ENCODE results near the gene TSPAN16.

TSPAN16 gene

DNA sequence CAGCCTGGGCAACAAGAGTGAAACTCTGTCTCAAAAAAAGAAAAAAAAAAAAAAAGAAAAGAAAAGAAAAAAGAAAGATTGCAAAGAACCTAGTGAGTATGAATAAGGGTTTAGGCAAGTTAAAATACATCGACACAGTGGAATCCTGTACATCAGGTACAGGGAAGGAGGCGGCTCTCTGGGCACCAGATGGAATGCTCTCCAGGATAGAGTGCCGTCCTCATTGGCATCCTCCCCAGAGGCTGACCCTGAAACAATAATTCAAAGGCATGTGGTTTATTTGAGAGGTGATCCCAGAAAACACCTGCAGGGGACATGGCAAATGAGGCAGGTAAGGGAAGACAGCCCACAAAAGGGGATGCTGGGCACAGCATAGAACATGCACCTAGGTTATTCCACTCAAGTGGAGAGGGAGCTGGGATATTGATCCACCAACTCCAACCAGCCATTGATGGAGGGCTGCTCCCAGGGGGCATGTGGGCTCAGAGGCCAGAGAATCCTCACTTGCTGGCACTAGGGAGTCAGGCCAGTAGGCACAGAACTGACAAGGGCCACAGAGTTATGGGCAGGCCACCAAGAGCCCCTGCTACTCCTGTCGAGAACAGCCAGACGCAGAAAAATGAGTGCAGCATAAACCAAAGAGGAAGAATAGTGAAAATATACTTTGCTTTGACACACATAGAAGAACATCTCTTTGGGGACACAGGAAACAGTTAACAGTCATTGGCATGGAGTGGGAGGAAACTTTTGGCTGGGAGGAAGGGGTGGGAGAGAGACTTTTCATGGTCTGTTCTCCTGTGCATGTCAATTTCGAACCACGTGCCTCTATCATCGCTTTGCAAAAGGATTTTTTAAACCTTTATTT is 4.2 kb downstream of the TSPAN16 start:
- no peak overlapping the region for H2BK12ac ChIP-seq (ENCODE audit: low read length)
- no peak overlapping the region for H3K4me2 ChIP-seq (ENCODE audit: low read length)
- H3K23ac ChIP-seq (ENCODE audit: low read length): no peak overlapping the region
- no peaks in the 10 kb centered on the region for H3K79me2 ChIP-seq (ENCODE audit: control insufficient read depth, insufficient read depth, low read length, poor library complexity)
- no peak overlapping the region for H3K9ac ChIP-seq (ENCODE audit: low read length)
- H2AFZ ChIP-seq (ENCODE audit: insufficient read depth, low read length, poor library complexity): no peak overlapping the region
- H4K8ac ChIP-seq (ENCODE audit: low read depth, low read length): no peak overlapping the region
- no peak overlapping the region for H2BK120ac ChIP-seq (ENCODE audit: insufficient read depth, low read length, poor library complexity)
- no peak overlapping the region for H2BK5ac ChIP-seq (ENCODE audit: low read depth, low read length, poor library complexity)
- no peak overlapping the region for H3K4ac ChIP-seq (ENCODE audit: low read depth, low read length)
- no peak overlapping the region for H3K14ac ChIP-seq (ENCODE audit: low read length)
- H2AK5ac ChIP-seq (ENCODE audit: low read length): no peak overlapping the region
- H3K36me3 ChIP-seq (ENCODE audit: control insufficient read depth in 1 of 2, insufficient read depth in 2 of 2, low read length in 2 of 2): no peaks in the 10 kb centered on the region
- H3K9me3 ChIP-seq (ENCODE audit: insufficient read depth, low read depth, low read length): peaks cover 4% of the 10 kb centered on the region
- no peak overlapping the region for H4K91ac ChIP-seq (ENCODE audit: low read depth, low read length)
- no peak for DNase-seq
- H3K27me3 ChIP-seq (ENCODE audit: insufficient read depth, low read length): no peaks in the 10 kb centered on the region
- no CpG with 5 or more reads among the region's 8 CpGs for WGBS (ENCODE audit: extremely low coverage, insufficient coverage, insufficient read length)
- no peak overlapping the region for H3K27ac ChIP-seq (ENCODE audit: low read depth, low read length)
- no peaks in the 10 kb centered on the region for H3K79me1 ChIP-seq (ENCODE audit: low read length)
- no peaks in the 10 kb centered on the region for H3K4me1 ChIP-seq (ENCODE audit: control insufficient read depth in 1 of 2, insufficient read depth in 2 of 2, low read length in 2 of 2)
- H3K4me3 ChIP-seq (ENCODE audit: low read depth, low read length): no peak overlapping the region
- no peak overlapping the region for H3K18ac ChIP-seq (ENCODE audit: low read length)
- H4K12ac ChIP-seq (ENCODE audit: low read depth, low read length): no peak overlapping the region

GRCh38 chr19:11300811-11301120 is 4.8 kb downstream of the TSPAN16 start:
- Histone ChIP-seq H3K27ac (ENCODE audit: low read depth, low read length) (no peak overlapping the region), H2AK5ac (ENCODE audit: low read length) (no peak overlapping the region), H2BK120ac (ENCODE audit: insufficient read depth, low read length, poor library complexity) (no peak overlapping the region), H4K12ac (ENCODE audit: low read depth, low read length) (no peak overlapping the region), H2AFZ (ENCODE audit: insufficient read depth, low read length, poor library complexity) (no peak overlapping the region), H4K8ac (ENCODE audit: low read depth, low read length) (no peak overlapping the region), H3K79me2 (ENCODE audit: control insufficient read depth, insufficient read depth, low read length, poor library complexity) (no peaks in the 10 kb centered on the region), H3K4me1 (ENCODE audit: control insufficient read depth in 1 of 2, insufficient read depth in 2 of 2, low read length in 2 of 2) (no peaks in the 10 kb centered on the region), H3K14ac (ENCODE audit: low read length) (no peak overlapping the region), H3K18ac (ENCODE audit: low read length) (no peak overlapping the region), H3K23ac (ENCODE audit: low read length) (no peak overlapping the region), H2BK12ac (ENCODE audit: low read length) (no peak overlapping the region), H3K27me3 (ENCODE audit: insufficient read depth, low read length) (no peaks in the 10 kb centered on the region), H3K4me2 (ENCODE audit: low read length) (no peak overlapping the region), H3K9me3 (ENCODE audit: insufficient read depth, low read depth, low read length) (peaks cover 4% of the 10 kb centered on the region), H3K4ac (ENCODE audit: low read depth, low read length) (no peak overlapping the region), H3K4me3 (ENCODE audit: low read depth, low read length) (no peak overlapping the region), H3K79me1 (ENCODE audit: low read length) (no peaks in the 10 kb centered on the region), H3K9ac (ENCODE audit: low read length) (no peak overlapping the region), H3K36me3 (ENCODE audit: control insufficient read depth in 1 of 2, insufficient read depth in 2 of 2, low read length in 2 of 2) (no peaks in the 10 kb centered on the region), H2BK5ac (ENCODE audit: low read depth, low read length, poor library complexity) (no peak overlapping the region), H4K91ac (ENCODE audit: low read depth, low read length) (no peak overlapping the region)
- no CpG with 5 or more reads among the region's 11 CpGs for WGBS (ENCODE audit: extremely low coverage, insufficient coverage, insufficient read length)
- DNase-seq: no peak

- Histone ChIP-seq H3K79me2 (ENCODE audit: control insufficient read depth, insufficient read depth, low read length, poor library complexity) (no peaks in the 10 kb centered on the region), H2AFZ (ENCODE audit: insufficient read depth, low read length, poor library complexity) (no peak overlapping the region), H3K4me1 (ENCODE audit: control insufficient read depth in 1 of 2, insufficient read depth in 2 of 2, low read length in 2 of 2) (no peaks in the 10 kb centered on the region), H3K9me3 (ENCODE audit: insufficient read depth, low read depth, low read length) (peaks cover 4% of the 10 kb centered on the region), H3K14ac (ENCODE audit: low read length) (no peak overlapping the region), H3K18ac (ENCODE audit: low read length) (no peak overlapping the region), H3K27ac (ENCODE audit: low read depth, low read length) (no peak overlapping the region), H3K9ac (ENCODE audit: low read length) (no peak overlapping the region), H3K23ac (ENCODE audit: low read length) (no peak overlapping the region), H4K91ac (ENCODE audit: low read depth, low read length) (no peak overlapping the region), H3K79me1 (ENCODE audit: low read length) (no peaks in the 10 kb centered on the region), H4K12ac (ENCODE audit: low read depth, low read length) (no peak overlapping the region), H3K4me2 (ENCODE audit: low read length) (no peak overlapping the region), H3K27me3 (ENCODE audit: insufficient read depth, low read length) (no peaks in the 10 kb centered on the region), H2BK120ac (ENCODE audit: insufficient read depth, low read length, poor library complexity) (no peak overlapping the region), H3K4me3 (ENCODE audit: low read depth, low read length) (no peak overlapping the region), H3K4ac (ENCODE audit: low read depth, low read length) (no peak overlapping the region), H4K8ac (ENCODE audit: low read depth, low read length) (no peak overlapping the region), H2BK5ac (ENCODE audit: low read depth, low read length, poor library complexity) (no peak overlapping the region), H3K36me3 (ENCODE audit: control insufficient read depth in 1 of 2, insufficient read depth in 2 of 2, low read length in 2 of 2) (no peaks in the 10 kb centered on the region), H2BK12ac (ENCODE audit: low read length) (no peak overlapping the region), H2AK5ac (ENCODE audit: low read length) (no peak overlapping the region)
- no peak for DNase-seq
- WGBS (ENCODE audit: extremely low coverage, insufficient coverage, insufficient read length): no CpG with 5 or more reads among the region's 5 CpGs
These were observed 9.0 kb downstream of the TSPAN16 start for GRCh38 chr19:11304936-11305335.

DNA sequence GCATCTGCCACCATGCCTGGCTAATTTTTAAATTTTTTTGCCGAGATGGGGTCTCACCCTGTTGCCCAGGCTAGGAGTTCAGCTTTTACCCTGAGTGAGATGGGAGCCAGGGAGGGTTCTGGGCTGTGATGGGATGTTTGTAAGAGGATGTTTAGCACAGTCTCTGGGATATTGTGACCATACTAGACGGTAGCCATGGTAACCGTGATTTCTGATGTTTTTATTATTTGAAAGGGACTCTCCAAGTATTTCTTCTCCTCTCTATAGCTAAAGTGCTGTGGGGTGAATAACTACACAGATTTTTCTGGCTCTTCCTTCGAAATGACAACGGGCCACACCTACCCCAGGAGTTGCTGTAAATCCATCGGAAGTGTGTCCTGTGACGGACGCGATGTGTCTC is 10.4 kb downstream of the TSPAN16 start:
- Histone ChIP-seq H3K14ac (ENCODE audit: low read length) (no peak overlapping the region), H4K12ac (ENCODE audit: low read depth, low read length) (no peak overlapping the region), H3K4ac (ENCODE audit: low read depth, low read length) (no peak overlapping the region), H3K27ac (ENCODE audit: low read depth, low read length) (no peak overlapping the region), H3K4me3 (ENCODE audit: low read depth, low read length) (no peak overlapping the region), H3K4me2 (ENCODE audit: low read length) (no peak overlapping the region), H3K23ac (ENCODE audit: low read length) (no peak overlapping the region), H3K9ac (ENCODE audit: low read length) (no peak overlapping the region), H3K27me3 (ENCODE audit: insufficient read depth, low read length) (no peaks in the 10 kb centered on the region), H2BK5ac (ENCODE audit: low read depth, low read length, poor library complexity) (no peak overlapping the region), H2BK120ac (ENCODE audit: insufficient read depth, low read length, poor library complexity) (no peak overlapping the region), H2AK5ac (ENCODE audit: low read length) (no peak overlapping the region), H2BK12ac (ENCODE audit: low read length) (no peak overlapping the region), H3K79me2 (ENCODE audit: control insufficient read depth, insufficient read depth, low read length, poor library complexity) (no peaks in the 10 kb centered on the region), H3K18ac (ENCODE audit: low read length) (no peak overlapping the region), H3K36me3 (ENCODE audit: control insufficient read depth in 1 of 2, insufficient read depth in 2 of 2, low read length in 2 of 2) (no peaks in the 10 kb centered on the region), H4K8ac (ENCODE audit: low read depth, low read length) (no peak overlapping the region), H3K79me1 (ENCODE audit: low read length) (no peaks in the 10 kb centered on the region), H4K91ac (ENCODE audit: low read depth, low read length) (no peak overlapping the region), H3K4me1 (ENCODE audit: control insufficient read depth in 1 of 2, insufficient read depth in 2 of 2, low read length in 2 of 2) (no peaks in the 10 kb centered on the region), H2AFZ (ENCODE audit: insufficient read depth, low read length, poor library complexity) (no peak overlapping the region), H3K9me3 (ENCODE audit: insufficient read depth, low read depth, low read length) (no peaks in the 10 kb centered on the region)
- DNase-seq: no peak
- no CpG with 5 or more reads among the region's 9 CpGs for WGBS (ENCODE audit: extremely low coverage, insufficient coverage, insufficient read length)
